Vagina (tissue), 2 donors: ENCODE data around the gene PSEN1. TPM values are rescaled to one million over a fixed set of nuclear protein-coding genes. Genes with fewer than 3 reads are reported as not detected.

ENCODE experiments used
- DNase-seq, 2 donors: peaks; one replicate each; pipeline ENCODE4 v3.0.0-alpha.2; 2017; ENCODE audit errors: extremely low spot score in 2 of 2
- H3K27ac ChIP-seq: fragments of 200-600 bp; sonication (generic); one replicate; pipeline ENCODE4 v1.5.1; 2019
- H3K27me3 ChIP-seq: fragments of 200-600 bp; sonication (generic); one replicate; pipeline ENCODE4 v1.5.1; 2019
- H3K36me3 ChIP-seq, 2 donors: fragments of 200-600 bp; sonication (generic); one replicate each; pipeline ENCODE4 v1.5.1; 2017 to 2019
- H3K4me1 ChIP-seq: fragments of 200-600 bp; sonication (generic); one replicate; pipeline ENCODE4 v1.5.1; 2019
- H3K4me3 ChIP-seq, 2 donors: fragments of 200-600 bp; sonication (generic); 1 replicate in 1 of 2; 2 replicates in 1 of 2; pipeline ENCODE4 v1.5.1; 2016 to 2019
- H3K9me3 ChIP-seq: fragments of 200-600 bp; sonication (generic); one replicate; pipeline ENCODE4 v1.5.1; 2019
- POLR2A ChIP-seq, 2 donors: fragments of 450-650 bp; IDR thresholded peaks; one replicate each; pipeline ENCODE4 v1.6.1; 2017; ENCODE audit warnings: antibody characterized with exemption in 2 of 2, mild to moderate bottlenecking in 2 of 2, moderate library complexity in 2 of 2
- POLR2AphosphoS5 ChIP-seq, 2 donors: sonication (generic); formaldehyde crosslinking; IDR thresholded peaks; one replicate each; pipeline ENCODE4 v1.9.0; 2017; ENCODE audit warnings: antibody characterized with exemption in 2 of 2, mild to moderate bottlenecking in 2 of 2, low read depth in 1 of 2; ENCODE audit not compliant: insufficient read depth in 1 of 2
- intact Hi-C: fragments of 100-400 bp; cut with DNase I; formaldehyde crosslinking; loops from one replicate; pipeline ENCODE4 v1.15.1; 2023
- total RNA-seq: library from RNA; depleted of rRNA; stranded (reverse); fragments of >200 nt; gene quantifications from one replicate; pipeline ENCODE4 v1.2.3, GENCODE V29; 2016
- TF ChIP-seq, protein P1 (sequence below), 3 experiments: fragments of 450-650 bp in 2 of 3; fragments of 200-600 bp in 1 of 3; sonication (generic) in 1 of 3; IDR thresholded peaks; one replicate each; pipeline ENCODE4 v1.5.1; 2017 to 2019; ENCODE audit warnings: antibody characterized with exemption in 3 of 3, mild to moderate bottlenecking in 2 of 3, moderate library complexity in 2 of 3

Gene PSEN1
- total RNA-seq, 1 donor from 2014 or later = 47.1 TPM

DNA sequence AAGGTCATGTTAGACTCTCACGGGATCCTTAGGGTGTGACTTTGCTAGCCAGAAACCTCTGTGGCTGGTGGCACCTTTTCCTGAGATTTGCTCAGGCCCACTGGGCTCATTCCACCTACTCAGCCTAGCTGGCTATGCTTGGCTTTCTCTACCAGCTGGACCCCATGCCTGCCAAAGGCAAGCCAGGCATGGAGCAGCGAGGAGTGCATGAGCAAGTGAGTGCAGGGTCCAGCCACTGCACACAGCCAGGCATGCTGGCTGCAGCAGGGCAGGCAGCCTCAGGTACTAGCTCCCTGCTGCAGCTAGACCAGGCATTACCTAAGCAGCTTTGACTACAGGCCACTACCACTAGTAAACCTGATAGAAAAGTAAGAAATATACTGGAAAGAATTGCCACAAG is 71.3 kb downstream of the PSEN1 start:
- Histone ChIP-seq H3K27me3 (no peaks in the 10 kb centered on the region), H3K4me3 (no peak overlapping the region), H3K9me3 (no peaks in the 10 kb centered on the region), H3K36me3 (peaks cover 0 to 63% of the 10 kb centered on the region in 2 donors), H3K27ac (no peak overlapping the region), H3K4me1 (no peaks in the 10 kb centered on the region)
- TF ChIP-seq, protein P1, sequence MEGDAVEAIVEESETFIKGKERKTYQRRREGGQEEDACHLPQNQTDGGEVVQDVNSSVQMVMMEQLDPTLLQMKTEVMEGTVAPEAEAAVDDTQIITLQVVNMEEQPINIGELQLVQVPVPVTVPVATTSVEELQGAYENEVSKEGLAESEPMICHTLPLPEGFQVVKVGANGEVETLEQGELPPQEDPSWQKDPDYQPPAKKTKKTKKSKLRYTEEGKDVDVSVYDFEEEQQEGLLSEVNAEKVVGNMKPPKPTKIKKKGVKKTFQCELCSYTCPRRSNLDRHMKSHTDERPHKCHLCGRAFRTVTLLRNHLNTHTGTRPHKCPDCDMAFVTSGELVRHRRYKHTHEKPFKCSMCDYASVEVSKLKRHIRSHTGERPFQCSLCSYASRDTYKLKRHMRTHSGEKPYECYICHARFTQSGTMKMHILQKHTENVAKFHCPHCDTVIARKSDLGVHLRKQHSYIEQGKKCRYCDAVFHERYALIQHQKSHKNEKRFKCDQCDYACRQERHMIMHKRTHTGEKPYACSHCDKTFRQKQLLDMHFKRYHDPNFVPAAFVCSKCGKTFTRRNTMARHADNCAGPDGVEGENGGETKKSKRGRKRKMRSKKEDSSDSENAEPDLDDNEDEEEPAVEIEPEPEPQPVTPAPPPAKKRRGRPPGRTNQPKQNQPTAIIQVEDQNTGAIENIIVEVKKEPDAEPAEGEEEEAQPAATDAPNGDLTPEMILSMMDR (IDR thresholded peaks at IDR 0.05) = no peak
- TF ChIP-seq POLR2AphosphoS5 (IDR thresholded peaks at IDR 0.05; ENCODE audit: insufficient read depth in 1 of 2, low read depth in 1 of 2) (no peak), POLR2A (IDR thresholded peaks at IDR 0.05) (no peak)
- intact Hi-C loops = no loop called here
- no peak for DNase-seq

DNA sequence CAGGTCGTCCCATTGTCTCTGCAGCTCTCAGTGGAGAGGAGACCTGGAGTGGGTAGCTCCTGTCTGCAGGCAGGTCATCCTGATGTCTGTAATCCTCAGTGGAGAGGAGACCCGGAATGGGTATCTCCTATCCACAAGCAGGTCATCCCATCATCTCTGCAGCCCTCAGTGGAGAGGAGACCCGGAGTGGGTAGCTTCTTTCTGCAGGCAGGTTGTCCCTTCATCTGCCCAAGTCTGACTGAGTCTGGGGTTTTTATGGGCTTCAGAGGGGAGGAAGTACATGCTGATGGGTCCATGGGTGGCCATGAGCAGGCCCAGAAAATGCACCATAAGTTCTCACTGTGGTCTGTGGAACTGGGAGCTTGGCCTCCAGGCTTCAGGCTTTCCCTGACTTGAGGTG is 72.1 kb downstream of the PSEN1 start:
- Histone ChIP-seq H3K27ac (no peak overlapping the region), H3K4me3 (no peak overlapping the region), H3K27me3 (no peaks in the 10 kb centered on the region), H3K9me3 (no peaks in the 10 kb centered on the region), H3K36me3 (peaks cover 0 to 66% of the 10 kb centered on the region in 2 donors), H3K4me1 (no peaks in the 10 kb centered on the region)
- no peak for DNase-seq
- intact Hi-C loops = no loop called here
- TF ChIP-seq, protein P1 (IDR thresholded peaks at IDR 0.05) = no peak
- TF ChIP-seq POLR2A (IDR thresholded peaks at IDR 0.05) (no peak), POLR2AphosphoS5 (IDR thresholded peaks at IDR 0.05; ENCODE audit: insufficient read depth in 1 of 2, low read depth in 1 of 2) (no peak)

DNA sequence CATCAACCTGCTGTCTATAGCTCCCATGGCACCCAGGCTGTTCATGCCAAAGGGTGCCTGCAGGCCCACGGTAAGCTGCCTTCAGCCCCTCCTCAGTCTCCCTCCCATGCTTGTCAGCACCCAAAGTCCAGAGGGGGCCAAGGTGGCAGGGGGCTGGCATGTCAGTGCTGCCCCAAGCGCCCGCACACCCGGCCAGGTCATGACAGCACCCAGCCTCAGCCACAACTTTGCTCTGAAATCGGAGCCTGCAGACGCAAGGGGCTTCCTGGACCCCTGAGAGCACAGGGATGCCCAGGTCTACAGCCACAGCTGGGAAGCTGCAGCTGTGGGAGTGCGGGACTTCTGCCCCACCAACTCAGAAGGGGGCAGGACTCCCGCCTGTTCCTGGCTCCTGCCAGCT is 72.5 kb downstream of the PSEN1 start:
- intact Hi-C loops = no loop called here
- no peaks in the 10 kb centered on the region for H3K4me1 ChIP-seq
- no peaks in the 10 kb centered on the region for H3K9me3 ChIP-seq
- peaks cover 0 to 70% of the 10 kb centered on the region in 2 donors for H3K36me3 ChIP-seq
- no peak overlapping the region for H3K27ac ChIP-seq
- DNase-seq = no peak
- TF ChIP-seq, protein P1 (IDR thresholded peaks at IDR 0.05) = no peak
- TF ChIP-seq POLR2A (IDR thresholded peaks at IDR 0.05) (no peak), POLR2AphosphoS5 (IDR thresholded peaks at IDR 0.05; ENCODE audit: insufficient read depth in 1 of 2, low read depth in 1 of 2) (no peak)
- no peak overlapping the region for H3K4me3 ChIP-seq
- H3K27me3 ChIP-seq = no peaks in the 10 kb centered on the region

DNA sequence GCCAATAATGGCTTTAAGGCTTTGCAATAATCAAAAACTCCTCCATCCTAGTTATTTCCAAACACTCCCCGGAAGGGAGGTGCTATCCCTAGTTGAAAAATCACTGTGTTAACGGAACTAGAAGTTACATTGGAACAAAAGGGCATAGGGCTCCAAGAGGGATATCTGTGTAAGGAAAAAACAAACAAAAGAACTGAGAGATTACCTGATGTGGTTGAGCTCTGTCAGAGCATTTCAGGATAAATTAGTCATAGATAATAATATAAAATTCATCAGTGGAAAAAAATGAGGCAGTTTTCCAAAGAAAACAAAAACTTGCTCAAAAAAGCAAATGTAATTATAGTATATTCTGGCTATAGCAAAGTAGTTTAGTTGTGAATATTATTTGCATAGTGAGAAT is 73.6 kb downstream of the PSEN1 start:
- H3K4me1 ChIP-seq = no peaks in the 10 kb centered on the region
- DNase-seq = no peak
- intact Hi-C loops = no loop called here
- H3K27ac ChIP-seq = no peak overlapping the region
- H3K4me3 ChIP-seq = no peak overlapping the region
- H3K36me3 ChIP-seq = peaks cover 0 to 69% of the 10 kb centered on the region in 2 donors
- H3K9me3 ChIP-seq = no peaks in the 10 kb centered on the region
- TF ChIP-seq, protein P1 (IDR thresholded peaks at IDR 0.05) = no peak
- no peak for TF ChIP-seq POLR2A (IDR thresholded peaks at IDR 0.05)
- H3K27me3 ChIP-seq = no peaks in the 10 kb centered on the region

DNA sequence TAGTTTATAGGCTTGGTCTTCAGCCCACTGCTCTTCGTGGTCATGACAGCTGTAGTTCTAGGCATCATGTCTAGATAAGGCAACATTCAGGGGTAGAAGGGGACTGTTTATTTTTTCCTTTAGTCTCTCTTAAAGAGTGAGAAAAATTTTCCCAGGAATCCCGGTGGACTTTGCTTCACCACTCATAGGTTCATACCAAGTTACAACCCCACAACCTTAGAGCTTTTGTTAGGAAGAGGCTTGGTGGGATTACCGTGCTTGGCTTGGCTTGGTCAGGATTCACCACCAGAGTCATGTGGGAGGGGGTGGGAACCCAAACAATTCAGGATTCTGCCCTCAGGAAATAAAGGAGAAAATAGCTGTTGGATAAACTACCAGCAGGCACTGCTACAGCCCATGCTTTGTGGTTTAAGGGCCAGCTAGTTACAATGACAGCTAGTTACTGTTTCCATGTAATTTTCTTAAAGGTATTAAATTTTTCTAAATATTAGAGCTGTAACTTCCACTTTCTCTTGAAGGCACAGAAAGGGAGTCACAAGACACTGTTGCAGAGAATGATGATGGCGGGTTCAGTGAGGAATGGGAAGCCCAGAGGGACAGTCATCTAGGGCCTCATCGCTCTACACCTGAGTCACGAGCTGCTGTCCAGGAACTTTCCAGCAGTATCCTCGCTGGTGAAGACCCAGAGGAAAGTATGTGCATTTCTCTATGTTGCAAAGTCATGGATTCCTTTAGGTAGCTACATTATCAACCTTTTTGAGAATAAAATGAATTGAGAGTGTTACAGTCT is 75.1 kb downstream of the PSEN1 start:
- TF ChIP-seq POLR2AphosphoS5 (IDR thresholded peaks at IDR 0.05; ENCODE audit: insufficient read depth in 1 of 2, low read depth in 1 of 2) = no peak
- TF ChIP-seq, protein P1 (IDR thresholded peaks at IDR 0.05) = no peak
- no peak for TF ChIP-seq POLR2A (IDR thresholded peaks at IDR 0.05)
- Histone ChIP-seq H3K27me3 (no peaks in the 10 kb centered on the region), H3K4me1 (no peaks in the 10 kb centered on the region), H3K36me3 (peaks cover 0 to 73% of the 10 kb centered on the region in 2 donors), H3K4me3 (no peak overlapping the region), H3K9me3 (no peaks in the 10 kb centered on the region), H3K27ac (no peak overlapping the region)
- DNase-seq = no peak
- intact Hi-C loops = no loop called here
